HG02884 (cell line): ENCODE measurements around the gene CACNA2D3.
"Not testable (repeated sequence)": the region's sequence is repeated elsewhere in the genome, so short reads cannot be mapped to it uniquely, and the experiment has no call there.

ENCODE experiments used
- ATAC-seq: cut with Tn5 transposase; IDR thresholded peaks from one replicate; pipeline ENCODE4 v1.9.1; 2021; ENCODE audit warnings: mild to moderate bottlenecking, moderate library complexity; ENCODE audit not compliant: unreplicated experiment

CACNA2D3 gene

DNA sequence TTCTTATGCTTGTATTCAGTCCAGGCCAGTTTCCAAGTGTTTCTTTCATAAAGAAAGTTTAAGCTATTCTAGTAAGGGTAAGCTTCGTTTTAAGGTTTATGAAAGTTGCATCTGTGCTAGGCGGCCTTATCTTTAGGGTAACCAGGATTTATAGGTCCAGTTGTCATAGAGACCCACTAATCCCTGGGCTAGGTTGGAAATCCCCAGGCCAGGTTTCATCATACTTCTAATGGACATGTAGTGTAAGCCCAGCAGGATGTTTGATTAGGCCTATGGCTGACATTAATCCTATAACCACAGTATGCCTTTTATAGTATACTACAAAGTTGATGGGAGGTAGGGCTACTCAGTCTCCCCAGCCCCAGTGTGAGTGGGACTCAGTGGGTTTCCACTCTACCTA, 312.4 kb downstream of the CACNA2D3 start:
- no peak for ATAC-seq

DNA sequence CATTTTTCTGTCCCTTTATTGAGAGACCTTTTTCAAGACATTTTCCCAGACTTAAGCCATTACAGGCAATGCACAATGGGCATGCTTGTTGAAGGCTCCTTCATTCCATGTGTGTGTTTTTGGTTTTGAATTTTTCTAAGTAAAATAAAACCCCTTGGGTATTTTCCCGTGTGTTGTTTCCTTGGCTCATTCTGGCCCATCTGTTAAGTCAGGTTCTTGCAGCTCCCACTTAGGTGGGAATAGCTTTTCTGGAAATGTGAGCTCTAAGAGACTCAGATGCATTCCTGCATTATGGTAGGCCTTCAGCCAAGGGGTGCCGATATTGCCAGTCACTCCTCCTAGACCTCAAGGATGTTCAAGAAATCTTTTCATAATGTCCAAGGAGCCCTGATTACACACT, 314.9 kb downstream of the CACNA2D3 start:
- ATAC-seq, result no peak

DNA sequence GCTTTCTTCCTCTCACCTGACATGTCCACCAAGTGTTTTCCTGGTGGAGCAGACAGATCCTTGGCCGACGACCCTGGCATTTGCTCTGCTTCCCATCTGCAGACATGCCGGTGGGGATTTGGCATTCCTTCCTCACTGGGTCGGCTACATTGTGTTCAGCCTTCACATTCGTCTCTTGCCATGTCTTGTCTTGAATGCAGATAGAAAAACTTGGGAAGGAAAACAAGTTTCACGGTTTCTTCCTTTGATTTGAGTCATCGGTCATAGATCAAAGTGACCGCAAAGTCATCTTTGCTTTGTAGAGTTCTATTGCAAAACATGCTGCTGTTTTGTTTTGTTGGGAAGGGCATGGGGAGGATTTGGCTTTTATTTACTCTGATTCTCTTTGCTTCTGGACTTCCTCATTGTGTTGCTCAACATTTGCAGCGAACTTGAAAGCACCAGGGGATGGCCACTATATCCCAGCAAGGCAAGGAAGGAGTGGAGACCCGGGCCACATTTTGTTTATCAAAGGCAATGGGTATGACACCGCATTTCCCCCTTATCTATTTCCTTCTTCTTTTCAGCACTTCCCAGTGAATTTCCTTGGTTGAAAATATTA, 321.3 kb downstream of the CACNA2D3 start:
- ATAC-seq, result no peak

- no peak for ATAC-seq
Observed at GRCh38 chr3:54445630-54446029, 323.3 kb downstream of the CACNA2D3 start.

DNA sequence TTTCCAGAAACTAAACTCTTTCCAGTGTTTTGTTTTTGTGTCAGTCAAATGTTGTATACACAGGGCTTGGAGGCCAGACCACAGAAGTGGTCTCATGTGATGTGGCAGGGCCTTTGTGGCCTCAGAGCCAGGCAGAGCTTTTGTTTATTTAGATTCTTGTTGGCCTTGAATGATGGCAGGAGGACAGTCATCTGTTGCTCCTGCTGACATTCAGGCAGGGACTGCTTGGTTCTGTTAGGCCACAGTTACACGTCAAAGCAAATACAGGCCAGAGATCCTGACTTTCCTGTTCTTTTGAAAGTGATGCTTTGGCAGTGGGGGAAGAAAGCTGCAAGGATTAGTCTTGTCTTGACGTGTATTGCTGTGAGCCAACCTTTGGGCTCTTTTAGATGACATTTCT, 325.1 kb downstream of the CACNA2D3 start:
- no peak for ATAC-seq

DNA sequence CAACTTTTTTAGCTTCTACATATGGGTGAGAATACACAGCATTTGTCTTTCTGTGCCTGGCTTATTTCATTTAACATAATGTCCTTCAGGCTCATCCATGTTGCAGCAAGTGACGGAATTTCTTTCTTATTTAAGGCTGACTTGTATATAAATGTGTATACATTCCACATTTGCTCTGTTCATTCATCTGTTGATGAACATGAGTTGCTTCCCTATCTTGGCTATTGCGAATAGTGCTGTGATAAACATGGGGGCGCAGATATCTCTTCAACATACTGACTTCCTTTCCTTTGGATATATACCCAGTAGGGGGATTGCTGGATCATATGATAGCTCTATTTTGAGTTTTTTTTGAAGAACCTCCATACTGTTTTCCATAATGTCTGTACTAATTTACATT, 332.5 kb downstream of the CACNA2D3 start:
- ATAC-seq, result no peak

DNA sequence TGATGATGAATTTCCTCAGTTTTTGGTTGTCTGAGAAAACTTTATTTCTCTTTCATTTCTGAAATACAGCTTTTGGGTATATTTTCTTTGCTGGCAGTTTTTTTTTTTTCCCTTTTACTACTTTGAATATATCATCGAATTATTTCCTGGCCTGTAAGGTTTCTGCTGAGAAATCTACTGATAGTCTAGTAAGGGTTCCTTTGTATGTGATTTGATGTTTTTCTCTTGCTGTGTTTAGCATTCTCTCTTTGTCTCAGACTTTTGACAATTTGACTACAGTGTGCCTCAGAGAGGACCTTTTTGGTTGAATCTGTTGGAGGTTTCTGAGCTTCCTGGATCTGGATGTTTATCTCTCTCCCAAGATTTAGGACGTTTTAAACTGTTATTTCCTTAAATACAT, 336.0 kb downstream of the CACNA2D3 start:
- ATAC-seq, result no peak

- not testable (repeated sequence) for ATAC-seq
Observed at GRCh38 chr3:54464554-54464953, 342.2 kb downstream of the CACNA2D3 start.

- ATAC-seq, result no peak
Observed at GRCh38 chr3:54476891-54477290, 354.5 kb downstream of the CACNA2D3 start.

DNA sequence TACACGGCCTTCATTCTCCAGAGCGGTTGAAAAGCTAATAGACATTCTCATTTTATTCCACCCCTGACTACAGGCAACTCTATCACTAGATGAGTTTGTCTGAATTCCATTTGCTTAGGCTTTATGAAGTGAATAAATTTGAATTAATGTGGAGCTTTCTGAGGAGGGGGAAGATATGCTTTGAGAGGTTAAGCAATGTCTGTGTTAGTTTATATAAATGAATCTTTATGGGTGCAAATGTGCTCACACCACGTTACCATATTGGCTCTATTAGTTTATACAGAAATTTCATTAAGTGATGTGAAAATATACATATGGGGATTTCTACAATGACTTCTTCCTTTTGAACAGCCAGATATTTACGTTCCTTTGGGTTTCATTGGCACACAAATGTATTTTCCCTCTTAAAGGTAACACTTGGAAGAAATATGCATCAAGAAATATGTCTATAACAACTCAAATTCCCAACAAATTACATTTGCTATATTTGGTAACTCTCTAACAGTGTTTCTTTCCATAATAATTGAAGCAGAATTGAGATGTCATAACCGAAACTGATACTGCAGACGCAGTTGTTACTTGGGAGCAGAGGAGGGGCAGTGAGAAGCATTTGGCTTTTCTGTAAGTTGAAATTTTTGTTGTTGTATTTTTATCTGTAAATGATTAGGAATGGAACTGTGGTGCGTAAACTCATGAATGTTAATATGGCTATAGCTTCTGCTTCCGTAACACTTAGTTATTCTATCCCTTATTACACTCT, 359.4 kb downstream of the CACNA2D3 start:
- no peak for ATAC-seq

DNA sequence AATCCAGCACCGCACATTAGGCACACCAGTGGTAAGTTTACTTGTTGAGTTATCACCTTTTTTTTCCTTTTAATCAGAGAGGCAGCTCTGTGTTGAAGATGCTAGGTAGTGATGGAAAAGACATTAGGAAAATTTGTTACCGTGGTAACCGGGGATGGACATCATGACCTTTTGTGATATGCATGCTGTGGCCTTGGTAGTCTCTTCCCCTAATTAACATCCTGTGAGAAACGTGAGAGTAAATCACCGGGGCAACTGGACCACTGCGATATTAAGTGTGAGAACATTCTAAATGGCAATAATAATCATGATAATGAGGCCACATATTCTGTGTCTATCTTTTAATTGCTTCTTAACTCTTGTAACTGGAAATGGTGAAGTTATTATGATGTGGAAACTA, 362.0 kb downstream of the CACNA2D3 start:
- no peak for ATAC-seq

DNA sequence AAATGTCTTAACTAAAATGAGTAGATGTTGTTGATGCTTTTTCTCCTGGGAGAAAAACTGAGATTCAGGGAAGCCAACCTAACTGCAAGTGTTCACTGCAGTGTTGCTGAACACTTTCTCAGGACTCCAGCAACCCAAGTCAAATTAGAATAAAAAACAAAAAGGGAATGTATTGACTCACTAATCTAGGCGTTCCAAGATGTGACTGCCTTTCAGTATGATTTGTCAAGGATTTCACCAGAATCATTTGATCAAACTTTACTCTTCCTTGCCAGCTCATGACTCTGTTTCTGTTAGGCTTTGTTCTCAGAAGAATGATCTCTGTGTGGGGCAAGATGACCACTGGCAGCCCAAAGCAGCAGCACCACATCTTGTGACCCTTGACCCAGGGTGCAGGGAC, 364.0 kb downstream of the CACNA2D3 start:
- ATAC-seq, result no peak

- no peak for ATAC-seq
Observed at GRCh38 chr3:54488297-54488696, 365.9 kb downstream of the CACNA2D3 start.

DNA sequence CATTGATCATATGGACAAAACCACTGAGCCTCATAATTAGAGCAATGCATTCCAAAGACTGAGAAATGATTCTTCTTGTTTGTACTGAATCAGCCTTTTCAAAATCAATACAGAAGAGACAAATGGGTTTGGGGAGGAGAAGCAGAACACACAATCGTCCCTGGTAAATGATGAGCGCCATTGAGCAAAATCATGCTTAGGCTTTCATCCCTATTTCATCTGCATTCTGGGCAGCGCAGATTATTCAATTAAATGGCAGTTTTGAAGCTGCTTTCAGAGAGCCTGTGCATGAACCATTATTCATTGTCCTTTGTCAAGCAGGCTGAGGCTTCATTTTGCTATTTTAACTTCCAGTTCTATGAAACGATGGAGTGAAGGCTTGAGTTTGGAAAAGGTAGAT, 371.9 kb downstream of the CACNA2D3 start:
- ATAC-seq, result no peak

- no peak for ATAC-seq
Observed at GRCh38 chr3:54506603-54507002, 384.3 kb downstream of the CACNA2D3 start.

DNA sequence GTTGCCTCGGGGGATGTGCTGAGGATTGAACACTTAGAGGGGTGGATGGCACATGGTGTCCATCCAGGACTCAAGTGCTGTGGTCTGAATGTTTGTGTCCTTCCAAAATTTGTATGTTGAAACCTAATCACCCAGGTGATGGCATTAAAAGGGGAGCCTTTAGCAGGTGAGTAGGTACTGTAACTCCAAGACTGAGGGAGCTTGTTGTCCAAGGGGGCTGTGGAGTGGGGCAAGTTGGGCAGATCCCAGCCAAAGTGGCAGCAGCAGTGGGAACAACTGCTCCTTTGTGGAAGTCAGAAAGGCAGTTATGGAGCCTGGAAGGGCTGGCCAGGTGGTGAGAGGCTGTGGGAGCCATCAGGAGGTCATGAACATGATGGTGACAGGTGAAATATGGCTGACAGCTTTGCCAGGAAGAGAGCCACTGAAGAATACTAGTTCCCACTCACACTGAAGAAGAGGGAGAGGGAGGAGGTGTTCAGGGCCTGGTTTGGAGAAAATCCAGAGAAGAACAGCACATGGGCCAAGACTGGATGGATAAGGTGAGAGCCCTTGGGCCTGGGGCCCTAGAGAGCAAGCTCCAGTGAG, 385.6 kb downstream of the CACNA2D3 start:
- ATAC-seq, result no peak

DNA sequence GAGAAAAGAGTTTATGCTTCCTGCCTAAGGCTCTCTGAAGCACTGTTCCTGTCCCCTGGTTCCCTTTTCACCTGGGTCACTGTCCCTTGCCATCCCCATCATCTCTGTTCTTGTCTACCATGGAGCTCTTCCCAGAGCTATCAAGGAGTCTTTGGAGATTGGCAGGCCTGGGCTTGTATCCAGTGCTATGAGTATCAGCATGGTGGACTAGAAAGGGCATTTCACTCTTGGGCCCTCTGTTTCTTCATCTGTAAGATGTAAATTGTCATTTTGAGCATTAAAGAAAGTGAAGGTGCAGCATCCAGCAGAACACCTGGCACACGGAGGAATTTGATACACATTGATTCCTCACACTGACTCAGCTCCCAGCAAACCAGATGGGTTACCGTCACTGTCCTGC, 388.2 kb downstream of the CACNA2D3 start:
- no peak for ATAC-seq

GRCh38 chr3:54511766-54512365, 389.5 kb downstream of the CACNA2D3 start:
- no peak for ATAC-seq

DNA sequence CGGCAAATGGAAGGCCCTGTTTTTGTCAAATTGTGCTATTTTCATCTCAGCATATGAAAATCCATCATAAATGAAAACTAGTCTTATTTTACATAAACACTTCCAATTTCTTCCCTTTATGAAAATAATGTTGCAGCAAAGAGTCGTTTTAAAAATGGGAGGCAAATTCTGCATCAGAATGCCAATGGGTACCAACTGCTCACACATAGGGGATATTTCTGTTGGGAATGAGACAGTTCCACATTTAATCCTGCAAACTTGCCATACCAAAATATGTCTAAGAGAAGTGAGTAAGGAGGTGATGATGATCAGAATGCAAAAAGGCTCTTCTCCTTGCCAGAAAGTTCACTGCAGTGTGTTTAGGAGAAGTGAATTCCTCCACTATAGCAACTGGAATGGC, 391.7 kb downstream of the CACNA2D3 start:
- no peak for ATAC-seq

DNA sequence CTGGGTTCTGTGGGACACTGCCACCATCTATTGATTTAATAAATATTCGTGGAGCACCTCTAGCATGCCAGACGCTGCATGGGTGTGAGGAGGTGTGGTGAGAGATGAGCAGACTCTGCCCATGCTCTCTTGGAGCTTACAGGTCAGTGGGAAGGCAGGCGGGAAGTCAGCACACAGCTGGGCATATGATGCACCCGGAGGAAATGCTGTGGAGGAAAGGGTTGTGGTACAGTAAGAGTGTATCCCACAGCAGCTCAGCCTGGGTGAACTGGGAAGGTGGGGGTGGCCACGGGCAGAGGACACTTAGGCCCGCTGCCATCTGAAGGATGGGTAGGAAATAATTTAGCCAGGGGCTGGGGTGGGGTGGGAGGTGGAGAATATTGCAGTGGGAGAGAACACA, 392.1 kb downstream of the CACNA2D3 start:
- ATAC-seq, result no peak

DNA sequence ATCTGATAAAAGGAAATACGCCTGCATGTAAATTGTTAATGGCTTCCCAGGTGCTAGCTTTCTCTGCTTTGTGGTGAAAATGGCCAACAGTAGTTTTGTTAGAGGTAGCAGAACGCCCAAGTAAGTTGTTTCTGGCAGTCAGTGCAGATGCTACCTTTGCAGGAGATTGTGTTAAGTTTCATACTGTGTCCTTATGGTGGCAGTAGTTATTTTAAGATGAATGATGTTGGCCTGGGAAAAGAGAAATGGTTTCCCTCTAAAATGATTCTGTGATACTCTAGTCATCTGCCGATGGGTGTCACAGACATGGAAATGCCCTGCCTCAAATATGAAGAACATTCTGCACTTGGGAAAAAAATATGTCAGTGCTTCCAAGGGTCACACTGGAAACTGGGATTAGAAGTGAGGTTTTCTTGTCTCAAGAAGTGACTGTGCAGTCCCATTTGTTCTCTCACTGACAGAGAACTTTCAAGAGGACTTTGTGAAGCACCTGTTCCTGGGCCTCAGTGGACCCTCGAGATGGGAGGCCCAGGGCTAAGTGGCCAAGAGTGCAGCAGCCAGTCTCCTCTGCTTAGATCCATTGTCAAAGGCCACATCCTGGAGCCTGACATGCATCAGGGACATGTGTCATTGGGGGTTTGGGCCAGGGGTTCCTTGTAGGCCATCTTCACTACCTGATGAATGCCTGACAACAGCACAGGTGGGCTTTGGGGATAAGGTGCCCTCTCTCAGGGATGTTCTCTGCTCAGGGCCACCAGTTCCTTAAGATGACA, 393.3 kb downstream of the CACNA2D3 start:
- no peak for ATAC-seq
